ENCODE data around the gene ARPC5. TPM values are rescaled to one million over a fixed set of nuclear protein-coding genes. Genes with fewer than 3 reads are reported as not detected.

Gene ARPC5
- total and polyA plus RNA-seq, 4 donors: 165 to 266 (median 188) TPM

DNA sequence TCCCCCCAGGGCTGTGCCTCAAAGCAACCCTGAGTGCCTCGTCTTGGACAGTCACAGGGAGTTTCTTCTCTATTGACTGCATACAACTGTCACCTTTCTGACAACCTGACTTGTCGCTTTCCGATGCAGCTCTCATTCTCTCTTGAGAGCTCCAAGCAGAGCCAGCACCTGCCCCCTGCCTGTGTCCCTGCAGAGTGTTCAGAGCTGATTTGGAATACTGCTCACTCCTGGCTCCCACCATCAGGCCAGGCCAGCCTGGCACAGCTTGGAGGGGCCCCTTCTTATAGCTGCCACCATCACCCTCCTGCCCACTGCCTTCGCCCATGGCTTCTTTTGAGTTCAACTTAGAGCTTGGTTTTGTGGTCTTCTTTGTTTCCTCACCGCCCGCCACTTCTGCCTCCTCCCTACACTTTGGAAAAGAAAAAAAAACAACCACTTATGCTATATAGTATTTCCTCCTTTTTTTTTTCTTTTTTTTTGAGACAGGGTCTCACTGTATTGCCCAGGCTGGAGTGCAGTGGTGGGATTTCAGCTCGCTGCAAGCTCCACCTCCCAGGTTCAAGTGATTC is 57.6 kb downstream of the ARPC5 start:
- peaks cover 0 to 6% (median 5%) of the 10 kb centered on the region in 5 donors for H3K4me1 ChIP-seq (ENCODE audit: control insufficient read depth in 5 of 5, insufficient read depth in 5 of 5, low read length in 5 of 5)
- H3K4me3 ChIP-seq: no peak overlapping the region
- no peak for ATAC-seq (ENCODE audit: insufficient read depth, low FRiP score)
- H3K27me3 ChIP-seq (ENCODE audit: control insufficient read depth in 3 of 3, insufficient read depth in 3 of 3, low read length in 2 of 3): no peaks in the 10 kb centered on the region
- DNase-seq: no peak
- H3K36me3 ChIP-seq (ENCODE audit: control insufficient read depth in 4 of 4, insufficient read depth in 4 of 4, low read length in 4 of 4): no peaks in the 10 kb centered on the region
- no peak overlapping the region for H3K27ac ChIP-seq (ENCODE audit: low read depth in 1 of 2, low read length in 1 of 2)
- H3K9me3 ChIP-seq (ENCODE audit: control insufficient read depth in 4 of 4, insufficient read depth in 3 of 4, low read length in 3 of 4): no peaks in the 10 kb centered on the region
- WGBS, 2 donors: 73 to 81% methylated on average over 7 of the region's 7 CpGs
- H3K9ac ChIP-seq (ENCODE audit: insufficient read depth in 1 of 2, low read length in 2 of 2): no peak overlapping the region
- TF ChIP-seq CTCF (IDR thresholded peaks at IDR 0.05; ENCODE audit: control extremely low read depth, extremely low read depth): no peak

GRCh38 chr1:183576537-183576936 is 59.0 kb downstream of the ARPC5 start:
- Histone ChIP-seq H3K9ac (ENCODE audit: insufficient read depth in 1 of 2, low read length in 2 of 2) (no peak overlapping the region), H3K4me1 (ENCODE audit: control insufficient read depth in 5 of 5, insufficient read depth in 5 of 5, low read length in 5 of 5) (peaks cover 0 to 4% (median 0%) of the 10 kb centered on the region in 5 donors), H3K27ac (ENCODE audit: low read depth in 1 of 2, low read length in 1 of 2) (no peak overlapping the region), H3K9me3 (ENCODE audit: control insufficient read depth in 4 of 4, insufficient read depth in 3 of 4, low read length in 3 of 4) (no peaks in the 10 kb centered on the region), H3K36me3 (ENCODE audit: control insufficient read depth in 4 of 4, insufficient read depth in 4 of 4, low read length in 4 of 4) (no peaks in the 10 kb centered on the region), H3K27me3 (ENCODE audit: control insufficient read depth in 3 of 3, insufficient read depth in 3 of 3, low read length in 2 of 3) (no peaks in the 10 kb centered on the region), H3K4me3 (no peak overlapping the region)
- no peak for TF ChIP-seq CTCF (IDR thresholded peaks at IDR 0.05; ENCODE audit: control extremely low read depth, extremely low read depth)
- 87 to 92% methylated on average over 8 of the region's 8 CpGs for WGBS, 2 donors
- no peak for DNase-seq
- no peak for ATAC-seq (ENCODE audit: insufficient read depth, low FRiP score)

DNA sequence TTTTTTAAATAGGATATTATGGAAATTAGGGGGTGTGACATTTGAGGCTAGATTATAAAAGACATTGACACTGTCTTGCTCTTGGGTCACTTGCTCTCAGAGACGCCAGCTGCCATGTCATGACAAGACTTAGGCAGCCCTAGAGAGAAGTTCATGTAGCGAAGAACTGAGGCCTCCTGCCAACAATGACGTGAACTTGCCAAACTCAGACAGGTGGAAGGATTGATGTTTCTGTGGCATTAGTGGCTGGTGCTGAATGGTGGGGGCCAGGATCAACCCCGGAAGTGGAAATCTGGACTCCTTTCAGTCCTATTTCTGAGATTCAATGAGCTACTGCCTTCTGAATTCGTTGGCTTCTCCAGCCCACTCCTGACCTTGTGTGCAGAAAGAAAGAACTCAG is 60.0 kb downstream of the ARPC5 start:
- no peak overlapping the region for H3K4me3 ChIP-seq
- H3K4me1 ChIP-seq (ENCODE audit: control insufficient read depth in 5 of 5, insufficient read depth in 5 of 5, low read length in 5 of 5): peaks cover 0 to 4% (median 0%) of the 10 kb centered on the region in 5 donors
- no peak overlapping the region for H3K27ac ChIP-seq (ENCODE audit: low read depth in 1 of 2, low read length in 1 of 2)
- no peaks in the 10 kb centered on the region for H3K9me3 ChIP-seq (ENCODE audit: control insufficient read depth in 4 of 4, insufficient read depth in 3 of 4, low read length in 3 of 4)
- no peaks in the 10 kb centered on the region for H3K36me3 ChIP-seq (ENCODE audit: control insufficient read depth in 4 of 4, insufficient read depth in 4 of 4, low read length in 4 of 4)
- WGBS, 2 donors: 90 to 92% methylated on average over 5 of the region's 5 CpGs
- no peak overlapping the region for H3K9ac ChIP-seq (ENCODE audit: insufficient read depth in 1 of 2, low read length in 2 of 2)
- ATAC-seq (ENCODE audit: insufficient read depth, low FRiP score): no peak
- DNase-seq: no peak
- TF ChIP-seq CTCF (IDR thresholded peaks at IDR 0.05; ENCODE audit: control extremely low read depth, extremely low read depth): no peak
- H3K27me3 ChIP-seq (ENCODE audit: control insufficient read depth in 3 of 3, insufficient read depth in 3 of 3, low read length in 2 of 3): no peaks in the 10 kb centered on the region

DNA sequence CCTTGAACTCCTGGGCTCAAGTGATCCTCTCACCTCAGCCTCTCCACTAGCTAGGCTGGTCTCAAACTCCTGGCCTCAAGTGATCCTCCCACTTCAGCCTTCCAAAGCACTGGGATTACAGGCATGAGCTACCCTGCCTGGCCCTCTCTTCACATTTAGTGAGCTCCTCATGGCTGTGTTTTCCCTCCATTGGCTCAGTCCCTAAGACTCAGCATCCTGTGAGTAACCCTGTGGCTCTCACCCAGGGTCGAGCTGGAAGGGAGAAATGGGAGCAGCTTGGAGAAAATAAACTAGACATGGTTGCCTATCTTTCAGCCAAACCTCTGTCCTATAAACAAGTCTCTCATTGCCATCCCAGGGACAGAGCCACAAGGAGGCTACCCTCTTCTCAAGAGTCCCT is 62.9 kb downstream of the ARPC5 start:
- no peak overlapping the region for H3K4me3 ChIP-seq
- no peaks in the 10 kb centered on the region for H3K9me3 ChIP-seq (ENCODE audit: control insufficient read depth in 4 of 4, insufficient read depth in 3 of 4, low read length in 3 of 4)
- WGBS, 2 donors: 88% methylated on average over 1 of the region's 1 CpG
- no peak overlapping the region for H3K27ac ChIP-seq (ENCODE audit: low read depth in 1 of 2, low read length in 1 of 2)
- TF ChIP-seq CTCF (IDR thresholded peaks at IDR 0.05; ENCODE audit: control extremely low read depth, extremely low read depth): no peak
- DNase-seq (no peak), ATAC-seq (ENCODE audit: insufficient read depth, low FRiP score) (no peak)
- H3K36me3 ChIP-seq (ENCODE audit: control insufficient read depth in 4 of 4, insufficient read depth in 4 of 4, low read length in 4 of 4): no peaks in the 10 kb centered on the region
- no peaks in the 10 kb centered on the region for H3K27me3 ChIP-seq (ENCODE audit: control insufficient read depth in 3 of 3, insufficient read depth in 3 of 3, low read length in 2 of 3)
- H3K4me1 ChIP-seq (ENCODE audit: control insufficient read depth in 5 of 5, insufficient read depth in 5 of 5, low read length in 5 of 5): peaks cover 0 to 3% (median 0%) of the 10 kb centered on the region in 5 donors
- H3K9ac ChIP-seq (ENCODE audit: insufficient read depth in 1 of 2, low read length in 2 of 2): no peak overlapping the region
